Activated naive CD4-positive, alpha-beta T cell treated with anti-CD3 and anti-CD28 coated beads, Interleukin-2, amount 50 U/mL, for 16 hours (primary cell): Measurements from ENCODE around the gene IFITM1.
"Not testable (repeated sequence)": the region's sequence is repeated elsewhere in the genome, so short reads cannot be mapped to it uniquely, and the experiment has no call there.

ENCODE experiments used
- DNase-seq: peaks from one replicate; pipeline ENCODE4 v3.0.0-alpha.2; 2020

Gene IFITM1

GRCh38 chr11:350033-350722 lies 36.3 kb downstream of the IFITM1 start:
- DNase-seq, result not testable (repeated sequence)

GRCh38 chr11:350723-351255 lies 36.9 kb downstream of the IFITM1 start:
- DNase-seq, result no peak

- no peak for DNase-seq
Measured at GRCh38 chr11:351411-351810, 37.6 kb downstream of the IFITM1 start.

- DNase-seq, result no peak
Measured at GRCh38 chr11:352456-353031, 38.7 kb downstream of the IFITM1 start.

GRCh38 chr11:353179-353873 lies 39.5 kb downstream of the IFITM1 start:
- DNase-seq, result no peak

- peak; percentile 89 for DNase-seq
Measured at GRCh38 chr11:355581-356458, 42.0 kb downstream of the IFITM1 start.

GRCh38 chr11:356610-357009 lies 42.8 kb downstream of the IFITM1 start:
- no peak for DNase-seq

- no peak for DNase-seq
Measured at GRCh38 chr11:357582-357981, 43.7 kb downstream of the IFITM1 start.

- DNase-seq, result no peak
Measured at GRCh38 chr11:358129-358800, 44.4 kb downstream of the IFITM1 start.

- DNase-seq, result no peak
Measured at GRCh38 chr11:359181-359714, 45.4 kb downstream of the IFITM1 start.

GRCh38 chr11:360326-361280 lies 46.8 kb downstream of the IFITM1 start:
- DNase-seq, result no peak

- DNase-seq, result no peak
Measured at GRCh38 chr11:362642-363442, 49.0 kb downstream of the IFITM1 start.

GRCh38 chr11:363443-363805 lies 49.6 kb downstream of the IFITM1 start:
- not testable (repeated sequence) for DNase-seq

- peak; percentile 53 for DNase-seq
Measured at GRCh38 chr11:363948-364761, 50.3 kb downstream of the IFITM1 start.
